NCI-H510A (cell line): Measurements from ENCODE around the gene TUBGCP6.

Experiments
- DNase-seq: peaks from one replicate; lab custom pipeline; 2025; lab: John Stamatoyannopoulos, UW

Gene TUBGCP6

GRCh38 chr22:50196256-50196655 is 48.6 kb downstream of the TUBGCP6 start:
- DNase-seq = no peak

GRCh38 chr22:50194037-50194805 is 50.6 kb downstream of the TUBGCP6 start:
- no peak for DNase-seq

- DNase-seq = no peak
These were observed 51.2 kb downstream of the TUBGCP6 start for GRCh38 chr22:50193621-50194020.

GRCh38 chr22:50192436-50193204 is 52.2 kb downstream of the TUBGCP6 start:
- no peak for DNase-seq

GRCh38 chr22:50190941-50191741 is 53.7 kb downstream of the TUBGCP6 start:
- no peak for DNase-seq

- DNase-seq = no peak
These were observed 54.5 kb downstream of the TUBGCP6 start for GRCh38 chr22:50190182-50190940.

- DNase-seq = no peak
These were observed 55.0 kb downstream of the TUBGCP6 start for GRCh38 chr22:50189849-50190181.

GRCh38 chr22:50189184-50189848 is 55.5 kb downstream of the TUBGCP6 start:
- DNase-seq = no peak

- DNase-seq = no peak
These were observed 56.5 kb downstream of the TUBGCP6 start for GRCh38 chr22:50188356-50188755.

- DNase-seq = no peak
These were observed 57.9 kb downstream of the TUBGCP6 start for GRCh38 chr22:50186761-50187523.

- DNase-seq = no peak
These were observed 58.6 kb downstream of the TUBGCP6 start for GRCh38 chr22:50186181-50186714.

GRCh38 chr22:50185375-50186087 is 59.3 kb downstream of the TUBGCP6 start, which contains the start of gene TRABD:
TSS of gene TRABD (plus strand) at chr22:50185913. CDS start at chr22:50193061, 7,148 bp downstream.
- peak; percentile 72 for DNase-seq

GRCh38 chr22:50184902-50185374 is 59.9 kb downstream of the TUBGCP6 start:
- DNase-seq = no peak

GRCh38 chr22:50184004-50184901 is 60.6 kb downstream of the TUBGCP6 start:
- no peak for DNase-seq

GRCh38 chr22:50183141-50183971 is 61.5 kb downstream of the TUBGCP6 start:
- no peak for DNase-seq

GRCh38 chr22:50182176-50183081 is 62.4 kb downstream of the TUBGCP6 start:
- DNase-seq = no peak
